HG03159 (cell line): Measurements from ENCODE around the gene RFT1.

Source experiments
- ATAC-seq: cut with Tn5 transposase; IDR thresholded peaks from one replicate; pipeline ENCODE4 v1.9.1; 2021; ENCODE audit warnings: mild to moderate bottlenecking, moderate library complexity; ENCODE audit not compliant: unreplicated experiment

The RFT1 gene

GRCh38 chr3:53129344-53129743 is 891 bp downstream of the RFT1 start:
- no peak for ATAC-seq

DNA sequence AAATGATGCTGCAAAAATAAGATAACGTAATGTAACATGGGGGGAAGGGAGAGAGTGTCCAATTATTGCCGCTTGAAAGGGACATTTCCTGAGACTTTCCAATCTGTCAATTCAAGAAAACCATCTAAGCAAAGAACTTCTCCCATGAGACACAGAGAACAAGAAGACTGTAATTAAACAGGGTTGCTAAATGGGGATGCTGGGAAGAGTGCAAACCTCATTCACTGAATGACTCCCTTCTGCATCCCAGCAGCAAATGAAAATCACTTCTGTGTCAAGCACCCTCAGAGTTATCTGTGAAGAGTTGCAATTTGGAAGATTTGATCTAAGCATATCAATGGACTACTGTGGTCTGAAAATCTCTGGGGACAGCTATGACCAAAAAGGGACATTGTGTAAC is 3.6 kb downstream of the RFT1 start:
- no peak for ATAC-seq

GRCh38 chr3:53123953-53124352 is 6.3 kb downstream of the RFT1 start:
- no peak for ATAC-seq

DNA sequence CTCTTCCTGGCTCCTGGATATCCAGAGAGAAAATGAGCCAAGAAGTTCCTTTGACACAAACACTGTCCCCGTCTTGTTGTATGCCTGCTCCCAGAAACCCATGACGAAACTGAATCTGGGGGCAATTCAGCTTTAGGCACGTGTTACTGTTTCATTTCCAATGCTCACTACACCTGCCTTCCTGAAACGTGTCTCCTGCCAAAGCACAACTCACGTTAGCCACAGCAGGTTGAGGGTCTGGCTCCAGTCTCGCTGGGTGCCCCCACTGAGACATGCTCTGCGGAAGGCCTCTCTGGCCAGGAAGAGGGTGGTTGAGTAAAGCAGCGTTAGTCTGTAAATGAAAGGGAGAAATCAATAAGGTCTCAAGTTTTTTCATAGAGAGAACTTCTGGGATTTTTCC is 6.7 kb downstream of the RFT1 start:
- no peak for ATAC-seq

GRCh38 chr3:53122933-53123305 is 7.3 kb downstream of the RFT1 start:
- ATAC-seq: no peak

DNA sequence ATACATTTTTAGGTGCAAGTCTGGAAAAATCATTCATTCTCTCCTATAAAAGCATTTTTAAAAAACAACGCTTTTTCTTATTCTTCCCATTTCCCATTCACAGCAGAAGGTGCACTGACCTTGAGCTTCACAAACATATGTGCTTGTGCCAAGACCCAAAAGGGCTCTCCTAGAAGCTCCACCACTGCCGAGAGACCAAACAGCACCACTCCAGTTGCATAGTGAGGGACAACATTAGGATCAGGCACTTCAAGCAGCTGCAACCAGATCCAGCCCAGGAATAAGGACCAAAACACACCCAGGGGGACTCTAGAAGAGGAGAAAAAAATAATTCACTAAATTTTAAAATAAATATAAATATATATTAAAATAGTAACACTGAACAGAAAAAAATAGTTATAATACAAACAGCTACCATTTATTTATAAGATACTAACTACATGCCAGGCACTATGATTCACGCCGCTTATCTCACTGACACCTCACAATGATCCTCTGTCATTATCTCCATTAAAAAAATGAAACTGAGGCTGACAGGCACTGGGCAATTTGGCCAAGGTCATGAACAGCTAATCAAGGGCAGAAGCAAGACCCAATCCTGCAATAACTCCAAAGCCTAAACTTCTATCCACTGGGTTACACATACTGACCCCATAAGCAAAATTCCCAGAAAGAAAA is 7.8 kb downstream of the RFT1 start:
- ATAC-seq: no peak

DNA sequence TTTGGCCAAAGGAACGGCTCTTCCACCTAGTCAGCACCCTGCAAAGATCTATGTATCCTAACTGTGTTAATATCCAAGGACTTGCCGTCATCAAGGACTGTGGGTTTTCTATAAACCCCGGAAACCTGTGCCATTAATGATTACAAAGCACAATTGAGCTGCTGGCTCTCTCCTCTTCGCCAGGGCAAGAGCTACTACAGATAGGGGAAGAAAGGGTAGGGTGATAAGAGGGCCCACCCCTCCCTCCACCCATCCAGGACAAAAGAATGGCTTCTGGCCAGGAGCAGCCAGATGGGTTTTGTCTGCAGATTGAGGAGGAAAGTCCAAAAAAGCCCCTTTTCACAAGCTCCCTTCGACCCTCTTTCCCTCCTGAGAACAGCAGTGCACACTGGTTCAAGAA is 9.9 kb downstream of the RFT1 start:
- ATAC-seq: no peak

GRCh38 chr3:53116956-53117355 is 13.3 kb downstream of the RFT1 start:
- no peak for ATAC-seq

DNA sequence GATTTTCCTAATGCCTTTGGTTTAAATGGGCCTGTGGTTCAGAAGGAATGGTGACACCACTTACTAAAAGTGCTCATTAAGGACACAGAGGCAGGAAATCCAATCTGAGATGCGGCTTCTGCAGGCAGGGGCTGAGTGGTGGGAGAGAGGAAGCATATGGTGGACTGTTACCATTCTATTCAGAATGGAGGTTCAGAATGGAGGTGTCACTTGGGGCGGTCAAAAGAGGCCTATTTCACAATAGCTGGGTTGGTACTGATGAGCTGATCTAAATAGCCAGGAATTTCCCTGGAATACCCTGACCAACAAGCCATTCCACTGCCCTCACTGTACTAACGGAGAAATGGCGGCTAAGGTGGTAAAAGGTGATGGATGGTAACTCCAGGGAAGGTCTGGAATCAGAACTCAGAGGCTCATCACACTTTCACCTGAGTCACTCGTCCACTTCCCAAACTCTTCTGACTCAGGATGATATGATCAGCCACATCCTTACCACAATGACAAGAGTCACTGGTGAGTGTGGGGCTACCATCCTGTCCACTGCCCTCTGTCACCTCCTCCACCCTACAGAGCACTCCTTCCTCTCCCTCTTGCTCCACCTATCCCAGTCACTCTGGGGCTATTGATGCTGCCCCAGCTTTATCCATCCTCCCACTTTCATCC is 15.7 kb downstream of the RFT1 start:
- no peak for ATAC-seq

DNA sequence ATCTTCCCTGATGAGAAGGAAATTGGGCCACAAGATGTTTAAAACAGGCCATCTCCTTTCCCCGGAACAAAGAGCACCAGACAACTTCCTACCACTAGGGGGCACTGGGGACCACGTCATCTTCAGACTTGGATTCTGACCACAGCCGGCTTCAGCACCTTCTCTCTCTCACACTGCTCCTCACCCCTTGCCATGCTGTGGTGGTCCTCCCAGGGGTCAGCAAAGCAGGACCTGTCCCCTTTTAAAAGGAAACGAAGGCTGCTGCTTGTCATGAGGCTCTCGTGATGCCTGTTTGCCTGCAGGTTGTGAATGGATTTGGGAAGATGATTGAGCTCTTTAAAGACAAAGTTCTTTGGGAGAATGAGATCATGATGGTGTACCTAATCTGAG is 16.2 kb downstream of the RFT1 start:
- ATAC-seq: no peak

- ATAC-seq: no peak
Measured at GRCh38 chr3:53113293-53114010, 16.8 kb downstream of the RFT1 start.

GRCh38 chr3:53111822-53112221 is 18.4 kb downstream of the RFT1 start:
- ATAC-seq: no peak

DNA sequence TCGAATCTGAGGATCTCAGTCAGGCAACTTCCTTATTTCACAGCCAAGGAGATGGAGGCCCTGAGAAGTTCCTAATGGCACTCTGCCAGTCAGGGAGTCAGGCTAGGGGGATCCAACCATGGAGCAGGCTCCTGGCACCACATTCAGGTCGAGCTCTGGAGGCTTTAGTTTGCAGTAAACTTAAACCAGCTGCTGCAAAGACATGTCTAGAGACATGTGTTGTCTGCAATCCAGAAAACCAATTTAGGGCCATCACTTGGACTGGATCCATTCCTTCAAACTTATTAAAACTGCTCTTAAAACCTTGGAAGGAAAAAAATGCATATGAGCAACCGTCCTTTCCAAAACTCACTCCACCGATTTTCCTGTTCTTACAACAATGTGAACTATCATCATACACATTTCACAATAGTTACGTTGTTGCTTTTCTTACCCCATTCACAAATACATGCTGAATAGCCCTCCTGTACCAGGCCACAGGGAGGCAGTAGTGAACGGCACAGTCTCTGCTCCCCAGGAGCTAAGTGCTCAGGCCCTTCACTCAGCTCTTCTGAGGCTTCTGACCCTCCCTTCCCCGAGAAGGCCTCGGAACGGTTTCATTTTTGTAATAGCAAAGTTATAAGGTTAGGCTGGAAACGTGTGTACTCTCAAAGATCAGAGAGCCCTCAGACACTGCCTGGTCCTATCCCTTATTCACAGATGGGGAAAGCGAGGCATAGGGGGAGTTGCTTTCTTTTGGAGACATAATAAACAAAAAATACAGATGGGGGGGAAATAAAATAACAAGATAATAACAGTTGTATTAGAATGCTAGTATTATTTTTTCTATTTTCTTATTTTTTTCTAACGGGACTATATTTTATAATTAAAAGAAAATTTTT is 20.1 kb downstream of the RFT1 start:
- ATAC-seq: no peak

DNA sequence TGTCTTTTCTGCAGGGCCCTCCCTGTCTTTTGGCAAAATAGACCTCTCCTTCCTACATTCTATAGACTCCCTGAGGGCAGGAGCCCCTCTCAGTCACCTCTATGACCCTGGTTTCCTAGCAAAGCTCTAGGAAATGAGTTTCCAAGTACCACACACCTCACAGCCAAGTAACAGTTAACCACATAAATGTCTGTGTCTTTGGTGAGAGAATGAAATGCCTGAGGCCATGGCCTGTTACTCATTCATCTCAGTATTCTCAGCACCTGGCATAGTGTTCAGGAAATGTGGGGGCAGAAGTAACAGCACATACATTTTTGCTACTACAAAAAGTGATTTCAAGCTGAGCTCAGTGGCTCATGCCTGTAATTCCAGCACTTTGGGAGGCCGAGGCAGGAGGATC is 21.0 kb downstream of the RFT1 start:
- no peak for ATAC-seq

GRCh38 chr3:53104762-53105161 is 25.5 kb downstream of the RFT1 start:
- no peak for ATAC-seq

- no peak for ATAC-seq
Measured at GRCh38 chr3:53103397-53104296, 26.6 kb downstream of the RFT1 start.

DNA sequence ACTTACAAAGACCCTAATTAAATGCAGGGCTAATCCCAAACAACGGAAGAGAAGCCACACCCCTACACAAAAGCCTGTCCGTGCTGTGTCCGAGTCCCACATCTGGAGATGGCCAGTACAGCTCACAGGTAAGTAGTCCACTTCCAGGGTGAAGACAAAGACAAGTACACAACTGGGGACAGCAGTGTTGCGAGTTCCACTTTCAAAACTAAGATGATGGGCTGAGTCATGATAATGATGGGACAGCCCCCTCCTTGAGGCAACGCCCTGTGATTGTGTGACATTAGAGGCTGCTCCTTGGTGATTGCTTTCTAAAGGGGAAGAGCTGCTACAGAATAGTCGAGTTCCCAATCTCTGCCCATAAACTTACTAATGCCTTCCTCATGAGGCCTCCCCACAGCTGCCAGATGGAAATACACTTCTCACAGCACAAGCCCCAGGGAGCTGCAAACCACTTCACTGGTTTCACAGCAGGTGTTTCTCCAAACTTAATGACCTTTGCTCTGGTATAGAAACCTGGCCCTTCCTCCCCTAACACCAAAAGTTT is 27.6 kb downstream of the RFT1 start:
- ATAC-seq: peak; percentile 77

DNA sequence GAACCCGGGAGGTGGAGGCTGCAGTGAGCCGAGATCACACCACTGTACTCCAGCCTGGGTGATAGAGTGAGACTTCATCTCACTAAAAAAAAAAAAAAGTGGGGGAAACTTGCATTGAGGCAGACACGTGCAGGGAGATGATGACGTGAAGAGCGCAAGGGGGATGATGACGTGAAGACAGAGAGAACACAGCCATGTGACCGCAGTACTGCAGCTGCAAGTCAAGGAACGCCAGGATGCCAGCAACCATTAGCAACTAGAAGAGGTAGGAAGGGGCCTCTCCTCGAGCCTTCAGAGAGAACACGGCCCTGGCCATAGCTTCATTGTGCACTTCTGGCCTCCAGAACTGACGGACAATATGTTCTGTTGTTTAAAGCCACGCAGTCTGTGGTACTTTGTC is 28.3 kb downstream of the RFT1 start:
- no peak for ATAC-seq

DNA sequence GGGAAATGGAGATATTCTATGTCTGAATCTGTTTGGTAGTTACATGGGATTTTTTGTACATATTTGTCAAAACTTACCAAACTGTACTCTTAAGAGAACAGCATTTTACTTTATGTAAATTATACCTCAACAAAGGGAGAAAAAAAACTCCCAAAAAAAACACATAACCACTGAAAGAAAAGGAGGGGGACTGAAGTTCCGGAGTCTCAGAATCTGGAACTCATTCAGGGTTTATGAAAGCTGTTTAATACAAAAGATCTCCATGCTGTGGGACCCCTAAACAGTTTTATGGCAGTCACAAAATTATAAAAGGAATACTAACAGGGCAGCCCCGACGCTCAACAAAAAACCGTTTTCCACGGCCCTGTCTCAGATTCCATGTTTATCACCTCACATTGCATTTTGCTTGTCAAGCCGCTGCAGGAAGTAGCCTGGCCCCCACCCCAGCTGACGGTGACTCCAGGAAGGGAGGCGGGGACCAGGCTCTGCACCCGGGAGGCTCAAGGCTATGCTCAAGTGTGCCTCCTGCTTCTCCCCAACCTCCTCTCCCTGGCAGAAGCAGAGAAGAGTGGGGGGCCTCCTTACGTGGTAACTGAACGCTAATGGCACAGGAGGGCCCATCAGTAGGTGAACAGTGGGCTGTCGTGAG is 29.3 kb downstream of the RFT1 start:
- no peak for ATAC-seq

- ATAC-seq: no peak
Measured at GRCh38 chr3:53097887-53098286, 32.3 kb downstream of the RFT1 start.
